Liver (tissue), 10 donors: ENCODE results near the gene OR8B12. TPM values are rescaled to one million over a fixed set of nuclear protein-coding genes. Genes with fewer than 3 reads are reported as not detected.

Experiments
- DNase-seq: peaks from one replicate; pipeline ENCODE4 v3.0.0-alpha.2; 2017; ENCODE audit warnings: low spot score
- H3K27ac ChIP-seq, 2 donors: one replicate each; pipeline ENCODE4 v1.7.0; 2013; ENCODE audit warnings: inconsistent platforms in 2 of 2, low read length in 2 of 2, control low read depth in 1 of 2, low read depth in 1 of 2, mild to moderate bottlenecking in 1 of 2
- H3K27me3 ChIP-seq, 4 donors: one replicate each; pipeline versions ENCODE4 v1.6.1 to v1.7.0; 2013; ENCODE audit warnings: low read length in 3 of 4, inconsistent platforms in 1 of 4, mild to moderate bottlenecking in 1 of 4, moderate library complexity in 1 of 4; ENCODE audit not compliant: control insufficient read depth in 4 of 4, insufficient read depth in 4 of 4
- H3K36me3 ChIP-seq, 4 donors: one replicate each; pipeline versions ENCODE4 v1.6.1 to v1.7.0; 2013; ENCODE audit warnings: low read length in 3 of 4, mild to moderate bottlenecking in 3 of 4, low read depth in 1 of 4, moderate library complexity in 1 of 4; ENCODE audit not compliant: control insufficient read depth in 4 of 4, insufficient read depth in 3 of 4
- H3K4me1 ChIP-seq, 4 donors: one replicate each; pipeline versions ENCODE4 v1.6.1 to v1.7.0; 2013; ENCODE audit warnings: low read length in 3 of 4, mild to moderate bottlenecking in 3 of 4, moderate library complexity in 1 of 4; ENCODE audit not compliant: control insufficient read depth in 4 of 4, insufficient read depth in 4 of 4
- H3K4me3 ChIP-seq, 3 donors: one replicate each; pipeline versions ENCODE4 v1.6.1 to v1.7.0; 2013; ENCODE audit warnings: low read length in 3 of 3, control low read depth in 1 of 3, low read depth in 1 of 3, mild to moderate bottlenecking in 1 of 3
- H3K9ac ChIP-seq, 2 donors: one replicate each; pipeline ENCODE4 v1.7.0; 2013; ENCODE audit warnings: low read length in 2 of 2, mild to moderate bottlenecking in 2 of 2, moderate library complexity in 2 of 2, control low read depth in 1 of 2, low read depth in 1 of 2
- H3K9me3 ChIP-seq, 4 donors: one replicate each; pipeline versions ENCODE4 v1.6.1 to v1.7.0; 2013; ENCODE audit warnings: low read length in 3 of 4; ENCODE audit not compliant: control insufficient read depth in 4 of 4
- ATF3 ChIP-seq: IDR thresholded peaks from 2 replicates; pipeline ENCODE4 v1.6.1; 2016; ENCODE audit warnings: antibody characterized with exemption
- EGR1 ChIP-seq, 2 donors: IDR thresholded peaks; 2 replicates each; pipeline ENCODE4 v1.6.1; 2016 to 2018; ENCODE audit warnings: antibody characterized with exemption in 2 of 2, low read depth in 2 of 2
- GABPA ChIP-seq, 2 donors: IDR thresholded peaks in 1 of 2; conservative IDR thresholded peaks in 1 of 2; 2 replicates each; pipeline ENCODE4 v1.6.1; 2016; ENCODE audit warnings: antibody characterized with exemption in 2 of 2, mild to moderate bottlenecking in 1 of 2, moderate library complexity in 1 of 2
- HNF4A ChIP-seq, 2 donors: conservative IDR thresholded peaks; 2 replicates each; pipeline ENCODE4 v1.6.1; 2016; ENCODE audit warnings: antibody characterized with exemption in 2 of 2, mild to moderate bottlenecking in 2 of 2
- HNF4G ChIP-seq: IDR thresholded peaks from 2 replicates; pipeline ENCODE4 v1.6.1; 2016; ENCODE audit warnings: antibody characterized with exemption
- MAX ChIP-seq: IDR thresholded peaks from 2 replicates; pipeline ENCODE4 v1.6.1; 2016; ENCODE audit warnings: antibody characterized with exemption
- NR2F2 ChIP-seq: IDR thresholded peaks from 2 replicates; pipeline ENCODE4 v1.6.1; 2016; ENCODE audit warnings: antibody characterized with exemption
- RXRA ChIP-seq, 2 donors: IDR thresholded peaks; 2 replicates each; pipeline ENCODE4 v1.6.1; 2017 to 2018; ENCODE audit warnings: antibody characterized with exemption in 2 of 2, mild to moderate bottlenecking in 1 of 2
- SP1 ChIP-seq: IDR thresholded peaks from 2 replicates; pipeline ENCODE4 v1.6.1; 2018; ENCODE audit warnings: antibody characterized with exemption, mild to moderate bottlenecking
- TAF1 ChIP-seq: conservative IDR thresholded peaks from 2 replicates; pipeline ENCODE4 v1.6.1; 2016; ENCODE audit warnings: antibody characterized with exemption, mild to moderate bottlenecking
- YY1 ChIP-seq: IDR thresholded peaks from 2 replicates; pipeline ENCODE4 v1.6.1; 2016; ENCODE audit warnings: antibody characterized with exemption, mild to moderate bottlenecking
- WGBS: extraction: QIAGEN DNeasy Blood & Tissue Kit; methylation state at CpG from one replicate; pipeline ENCODE4 v1.1.7; 2013; 5-methylcytosine and 5-hydroxymethylcytosine counted together
- polyA plus RNA-seq, 2 donors: library from polyadenylated mRNA; stranded (reverse) in 1 of 2; unstranded in 1 of 2; fragments of 200-250 nt in 1 of 2; fragments of >200 nt in 1 of 2; fragmentation: Nextera tagmentation in 1 of 2; extraction: Ambion mirVana in 1 of 2; gene quantifications; one replicate each; pipeline versions ENCODE4 v1.2.1 to v1.2.3, GENCODE V29; 2013 to 2015
- small RNA-seq: library from RNA; depleted of rRNA; stranded (forward); fragments of <200 nt; gene quantifications from one replicate; pipeline ENCODE3, GENCODE V24; 2014
- total RNA-seq, 2 donors: library from RNA; depleted of rRNA; stranded (reverse); fragments of >200 nt; gene quantifications; one replicate each; pipeline ENCODE4 v1.2.3, GENCODE V29; 2014
- donor health status: healthy.
- donor health status: healthy.
- donor health status: healthy.
- donor health status: healthy.
- donor health status: healthy.

The OR8B12 gene
- total and polyA plus RNA-seq, 4 donors = not detected

GRCh38 chr11:124493016-124493655 lies 50.3 kb downstream of the OR8B12 start:
- WGBS = 82% methylated on average over 4 of the region's 4 CpGs

More at GRCh38 chr11:124493016-124493655, 50.3 kb downstream of the OR8B12 start:
- no peaks in the 10 kb centered on the region for H3K4me1 ChIP-seq
- H3K27ac ChIP-seq = no peak overlapping the region
- H3K36me3 ChIP-seq = no peaks in the 10 kb centered on the region
- no peak overlapping the region for H3K9ac ChIP-seq
- DNase-seq = no peak
- TF ChIP-seq GABPA (IDR thresholded peaks at IDR 0.05 in 1 of 2, conservative IDR thresholded peaks at IDR 0.05 in 1 of 2) (no peak), HNF4G (no peak), MAX (no peak), RXRA (IDR thresholded peaks at IDR 0.05) (no peak), ATF3 (no peak), NR2F2 (no peak), SP1 (no peak), EGR1 (IDR thresholded peaks at IDR 0.05; ENCODE audit: low read depth in 2 of 2) (no peak), YY1 (no peak), TAF1 (no peak), HNF4A (conservative IDR thresholded peaks at IDR 0.05) (no peak)
- H3K27me3 ChIP-seq = peaks cover 0 to 3% (median 0%) of the 10 kb centered on the region in 4 donors
- H3K9me3 ChIP-seq = no peaks in the 10 kb centered on the region
- H3K4me3 ChIP-seq = no peak overlapping the region

Small RNAs within 50 kb of the gene (small RNA-seq; reads per million reads assigned to genes)
- gene OR8A3P = not detected

Other genes with a start within 250 kb of the OR8B12 start
- gene OR8D1, start 229.7 kb downstream of the OR8B12 start, total RNA-seq = not detected
- not detected for gene OR8D1, start 229.7 kb downstream of the OR8B12 start, polyA plus RNA-seq
- not detected for gene OR8D2, start 223.5 kb downstream of the OR8B12 start, total RNA-seq
- gene OR8D2, start 223.5 kb downstream of the OR8B12 start, polyA plus RNA-seq = not detected
- gene OR8B2, start 159.2 kb downstream of the OR8B12 start, total RNA-seq = not detected
- gene OR8B2, start 159.2 kb downstream of the OR8B12 start, polyA plus RNA-seq = not detected
- gene OR8B3, start 144.6 kb downstream of the OR8B12 start, total RNA-seq = not detected
- gene OR8B3, start 144.6 kb downstream of the OR8B12 start, polyA plus RNA-seq = not detected
- not detected for gene OR8B4, start 118.8 kb downstream of the OR8B12 start, total RNA-seq
- gene OR8B4, start 118.8 kb downstream of the OR8B12 start, polyA plus RNA-seq = not detected
- not detected for gene OR8B8, start 98.0 kb downstream of the OR8B12 start, total RNA-seq
- not detected for gene OR8B8, start 98.0 kb downstream of the OR8B12 start, polyA plus RNA-seq
- gene OR8A1, start 26.3 kb upstream of the OR8B12 start, total RNA-seq = not detected
- not detected for gene OR8A1, start 26.3 kb upstream of the OR8B12 start, polyA plus RNA-seq
- not detected for gene PANX3, start 67.8 kb upstream of the OR8B12 start, total RNA-seq
- not detected for gene PANX3, start 67.8 kb upstream of the OR8B12 start, polyA plus RNA-seq
- 10 to 100 TPM; 13.4 to 18.7 TPM for gene TBRG1, start 79.2 kb upstream of the OR8B12 start, total RNA-seq
- 10 to 100 TPM; 14.3 to 32.4 TPM for gene TBRG1, start 79.2 kb upstream of the OR8B12 start, polyA plus RNA-seq
- gene SIAE, start 130.1 kb upstream of the OR8B12 start, total RNA-seq = 10 to 100 TPM in 1 of 2 donors, 1 to 10 TPM in 1; 6.4 to 11.5 TPM
- gene SIAE, start 130.1 kb upstream of the OR8B12 start, polyA plus RNA-seq = 10 to 100 TPM; 11.0 to 33.9 TPM
- gene SPA17, start 130.2 kb upstream of the OR8B12 start, total RNA-seq = 1 to 10 TPM; 1.2 to 3.2 TPM
- gene SPA17, start 130.2 kb upstream of the OR8B12 start, polyA plus RNA-seq = 1 to 10 TPM in 1 of 2 donors, under 1 TPM in 1; 0.47 to 2.5 TPM
- 1 to 10 TPM in 1 of 2 donors, not detected in 1; 1.7 TPM for gene NRGN, start 196.3 kb upstream of the OR8B12 start, total RNA-seq
- 1 to 10 TPM in 1 of 2 donors, under 1 TPM in 1; 0.51 to 1.6 TPM for gene NRGN, start 196.3 kb upstream of the OR8B12 start, polyA plus RNA-seq
- under 1 TPM in 1 of 2 donors, not detected in 1; 0.75 TPM for gene VSIG2, start 208.6 kb upstream of the OR8B12 start, total RNA-seq
- gene VSIG2, start 208.6 kb upstream of the OR8B12 start, polyA plus RNA-seq = 1 to 10 TPM in 1 of 2 donors, under 1 TPM in 1; 0.51 to 1.3 TPM
- gene ESAM, start 218.6 kb upstream of the OR8B12 start, total RNA-seq = 1 to 10 TPM; 4.0 to 9.8 TPM
- 10 to 100 TPM in 1 of 2 donors, 1 to 10 TPM in 1; 9.9 to 15.6 TPM for gene ESAM, start 218.6 kb upstream of the OR8B12 start, polyA plus RNA-seq